Heart right ventricle (tissue), 16 donors: ENCODE results near the gene KCNJ11. TPM values are rescaled to one million over a fixed set of nuclear protein-coding genes. Genes with fewer than 3 reads are reported as not detected.

ENCODE experiments used
- ATAC-seq, 8 donors: fragments of 200-7000 bp; cut with Tn5 transposase; one replicate each; pipeline ENCODE4 v1.9.1; 2020; ENCODE audit warnings: mild to moderate bottlenecking in 8 of 8, moderate library complexity in 8 of 8, moderate number of reproducible peaks in 1 of 8
- DNase-seq, 2 donors: peaks; one replicate each; pipeline ENCODE4 v3.0.0-alpha.2; 2020
- H3K27ac ChIP-seq, 10 donors: fragments of 200-600 bp; sonication (generic) in 2 of 10; one replicate each; pipeline versions ENCODE4 v1.5.0 to v1.8.0; 2020 to 2022; ENCODE audit warnings: mild to moderate bottlenecking in 3 of 10
- H3K27me3 ChIP-seq, 7 donors: fragments of 200-600 bp; one replicate each; pipeline ENCODE4 v1.8.0; 2021 to 2022; ENCODE audit warnings: mild to moderate bottlenecking in 2 of 7
- H3K36me3 ChIP-seq, 9 donors: fragments of 200-600 bp; sonication (generic) in 1 of 9; one replicate each; pipeline versions ENCODE4 v1.5.0 to v1.8.0; 2020 to 2022; ENCODE audit warnings: mild to moderate bottlenecking in 2 of 9
- H3K4me1 ChIP-seq, 9 donors: fragments of 200-600 bp; sonication (generic) in 1 of 9; one replicate each; pipeline versions ENCODE4 v1.5.0 to v1.8.0; 2020 to 2022; ENCODE audit warnings: mild to moderate bottlenecking in 4 of 9
- H3K4me3 ChIP-seq, 10 donors: fragments of 200-600 bp; sonication (generic) in 2 of 10; one replicate each; pipeline versions ENCODE4 v1.5.0 to v1.8.0; 2020 to 2022; ENCODE audit warnings: mild to moderate bottlenecking in 7 of 10, moderate library complexity in 2 of 10
- H3K9me3 ChIP-seq, 11 donors: fragments of 200-600 bp in 10 of 11; sonication (generic) in 2 of 11; one replicate each; pipeline versions ENCODE4 v1.5.0 to v1.8.0; 2013 to 2022; ENCODE audit warnings: mild to moderate bottlenecking in 2 of 11, control low read depth in 1 of 11, moderate library complexity in 1 of 11
- WGBS, 2 donors: extraction: QIAGEN DNeasy Blood & Tissue Kit; methylation state at CpG; one replicate each; pipeline ENCODE4 v1.1.7; 2013; ENCODE audit warnings: inconsistent platforms in 1 of 2; 5-methylcytosine and 5-hydroxymethylcytosine counted together
- intact Hi-C, 10 donors: fragments of 100-400 bp; cut with DNase I; formaldehyde crosslinking; loops; one replicate each; pipeline versions ENCODE4 v1.11.1 to v1.14.2; 2022
- polyA plus RNA-seq, 2 donors: library from polyadenylated mRNA; stranded (reverse); fragments of 200-250 nt; gene quantifications; one replicate each; pipeline ENCODE4 v1.2.3, GENCODE V29; 2013
- total RNA-seq, 10 donors: library from RNA; stranded (reverse); fragmentation: NEBNext Ultra II Directional in 3 of 10; extraction: Animal tissue kit (Norgen Biotek cat#: 25700) in 3 of 10; gene quantifications; one replicate each; pipeline versions ENCODE4 v1.2.1 to v1.2.4, GENCODE V29; 2021 to 2023
- TF ChIP-seq, protein P1 (sequence below), 9 donors: fragments of 200-600 bp; sonication (generic) in 2 of 9; IDR thresholded peaks; one replicate each; pipeline versions ENCODE4 v1.5.0 to v1.8.0; 2021 to 2022; ENCODE audit warnings: antibody characterized with exemption in 9 of 9, mild to moderate bottlenecking in 5 of 9, moderate library complexity in 1 of 9
- donor health status: Arrhythmogenic right ventricular cardiomyopathy.
- donor health status: ischemic (EF 13 %, LVEDD 7.1; RV severe dilation, severe dysfunction).
- donor health status: healthy with polysubstance abuse.
- donor health status: DM: no; HTN: yes; CAD: no.
- donor health status: DM: no; HTN: no; CAD: no.
- donor health status: ischemic (EF 25% LVEDD 6.9; RV normal size, moderate dysfunction).
- donor health status: ischemic (EF 25% LVEDD 5.7; RV mildly dilated, moderate dysfunction).
- donor health status: healthy.
- donor health status: DM: yes; HTN: yes; CAD: no.
- donor health status: Ischemic cardiomyopathy.
- donor health status: ischemic (EF 35%, LVEDD 5.7; RV mildly dilated, moderate dysfunction).
- donor health status: nonischemic (EF 11% LVEDD 7.7; RV severe dilation, severe dysfunction).
- donor health status: DM: yes; HTN: yes; CAD: no.
- donor health status: PGD.
- donor health status: ischemic (EF 29% LVEDD 5.4; RV normal size, mild dysfunction).
- donor health status: nonischemic (EF 23%, LVEDD 6.1; RV moderate dilation, normal function).

Gene KCNJ11
- total and polyA plus RNA-seq, 12 donors, result 8.9 to 27.0 (median 13.9) TPM

- DNase-seq, result no peak
- no peak overlapping the region for H3K27ac ChIP-seq
- H3K4me1 ChIP-seq, result peaks cover 0 to 25% (median 7%) of the 10 kb centered on the region in 9 donors
- peaks cover 0 to 8% (median 0%) of the 10 kb centered on the region in 11 donors for H3K9me3 ChIP-seq
- H3K36me3 ChIP-seq, result peaks cover 0 to 6% (median 0%) of the 10 kb centered on the region in 9 donors
- TF ChIP-seq, protein P1, sequence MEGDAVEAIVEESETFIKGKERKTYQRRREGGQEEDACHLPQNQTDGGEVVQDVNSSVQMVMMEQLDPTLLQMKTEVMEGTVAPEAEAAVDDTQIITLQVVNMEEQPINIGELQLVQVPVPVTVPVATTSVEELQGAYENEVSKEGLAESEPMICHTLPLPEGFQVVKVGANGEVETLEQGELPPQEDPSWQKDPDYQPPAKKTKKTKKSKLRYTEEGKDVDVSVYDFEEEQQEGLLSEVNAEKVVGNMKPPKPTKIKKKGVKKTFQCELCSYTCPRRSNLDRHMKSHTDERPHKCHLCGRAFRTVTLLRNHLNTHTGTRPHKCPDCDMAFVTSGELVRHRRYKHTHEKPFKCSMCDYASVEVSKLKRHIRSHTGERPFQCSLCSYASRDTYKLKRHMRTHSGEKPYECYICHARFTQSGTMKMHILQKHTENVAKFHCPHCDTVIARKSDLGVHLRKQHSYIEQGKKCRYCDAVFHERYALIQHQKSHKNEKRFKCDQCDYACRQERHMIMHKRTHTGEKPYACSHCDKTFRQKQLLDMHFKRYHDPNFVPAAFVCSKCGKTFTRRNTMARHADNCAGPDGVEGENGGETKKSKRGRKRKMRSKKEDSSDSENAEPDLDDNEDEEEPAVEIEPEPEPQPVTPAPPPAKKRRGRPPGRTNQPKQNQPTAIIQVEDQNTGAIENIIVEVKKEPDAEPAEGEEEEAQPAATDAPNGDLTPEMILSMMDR (IDR thresholded peaks at IDR 0.05), result no peak
- no peak overlapping the region for H3K4me3 ChIP-seq
- intact Hi-C loops, result loop anchor here in 1 of 10 donors (5.0 kb wide), 1 partner anchor 125 kb away; no protein-coding TSS in a partner anchor
- WGBS, 2 donors, result 71 to 73% methylated on average over 8 of the region's 8 CpGs
- no peak for ATAC-seq
- H3K27me3 ChIP-seq, result peaks cover 0 to 6% (median 0%) of the 10 kb centered on the region in 7 donors
Measured at GRCh38 chr11:17382046-17382728, 6.3 kb downstream of the KCNJ11 start.

DNA sequence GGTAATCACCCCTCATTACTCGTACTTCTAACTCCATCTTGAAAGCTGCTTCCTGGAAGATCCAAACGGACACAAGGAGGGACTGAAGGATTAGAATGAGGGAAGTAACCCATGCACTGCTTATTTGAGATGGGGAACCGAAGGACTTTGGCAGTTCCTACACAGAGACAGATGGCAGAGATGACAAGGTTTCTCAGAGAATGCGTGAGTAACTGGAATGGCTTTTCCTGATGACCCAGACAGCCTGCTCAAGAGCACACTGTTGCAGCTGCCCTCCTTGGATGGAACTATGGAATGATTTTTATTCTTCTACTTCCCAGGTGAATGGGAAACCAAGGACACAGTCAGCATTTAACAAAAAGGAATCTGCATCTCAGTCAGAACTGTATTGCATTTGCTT lies 7.3 kb downstream of the KCNJ11 start:
- Histone ChIP-seq H3K9me3 (peaks cover 0 to 8% (median 0%) of the 10 kb centered on the region in 11 donors), H3K27ac (no peak overlapping the region), H3K27me3 (no peaks in the 10 kb centered on the region), H3K4me1 (peaks cover 0 to 23% (median 5%) of the 10 kb centered on the region in 9 donors), H3K36me3 (peaks cover 0 to 6% (median 0%) of the 10 kb centered on the region in 9 donors), H3K4me3 (no peak overlapping the region)
- DNase-seq (no peak), ATAC-seq (no peak)
- WGBS, 2 donors, result 68 to 70% methylated on average over 4 of the region's 4 CpGs
- intact Hi-C loops, result loop anchor here in 1 of 10 donors (5.0 kb wide), 1 partner anchor 126 kb away; no protein-coding TSS in a partner anchor
- TF ChIP-seq, protein P1 (IDR thresholded peaks at IDR 0.05), result no peak

- peaks cover 0 to 15% (median 0%) of the 10 kb centered on the region in 9 donors for H3K4me1 ChIP-seq
- peaks cover 0 to 6% (median 0%) of the 10 kb centered on the region in 9 donors for H3K36me3 ChIP-seq
- H3K27me3 ChIP-seq, result no peaks in the 10 kb centered on the region
- no peak overlapping the region for H3K27ac ChIP-seq
- WGBS, 2 donors, result 85% methylated on average over 7 of the region's 7 CpGs
- peaks cover 0 to 13% (median 0%) of the 10 kb centered on the region in 11 donors for H3K9me3 ChIP-seq
- intact Hi-C loops, result loop anchor here in 1 of 10 donors (5.0 kb wide), 1 partner anchor 128 kb away; no protein-coding TSS in a partner anchor
- no peak overlapping the region for H3K4me3 ChIP-seq
- DNase-seq (no peak), ATAC-seq (no peak)
- TF ChIP-seq, protein P1 (IDR thresholded peaks at IDR 0.05), result no peak
Measured at GRCh38 chr11:17379383-17380180, 8.9 kb downstream of the KCNJ11 start.

GRCh38 chr11:17378655-17379054 lies 9.8 kb downstream of the KCNJ11 start:
- DNase-seq, result no peak
- WGBS, 2 donors, result 64 to 73% methylated on average over 2 of the region's 2 CpGs
- TF ChIP-seq, protein P1 (IDR thresholded peaks at IDR 0.05), result no peak
- Histone ChIP-seq H3K36me3 (peaks cover 0 to 13% (median 0%) of the 10 kb centered on the region in 9 donors), H3K4me1 (peaks cover 0 to 9% (median 0%) of the 10 kb centered on the region in 9 donors), H3K27me3 (no peaks in the 10 kb centered on the region), H3K9me3 (peaks cover 0 to 22% (median 0%) of the 10 kb centered on the region in 11 donors), H3K4me3 (no peak overlapping the region), H3K27ac (no peak overlapping the region)
- intact Hi-C loops, result no loop called here
- no peak for ATAC-seq
